ENCODE data around the gene TMEM40. TPM values are rescaled to one million over a fixed set of nuclear protein-coding genes. Genes with fewer than 3 reads are reported as not detected.

Gene TMEM40
- polyA plus RNA-seq, 1 of the 3 experiments (the other 2 are of a cell fraction): 0.05 TPM

DNA sequence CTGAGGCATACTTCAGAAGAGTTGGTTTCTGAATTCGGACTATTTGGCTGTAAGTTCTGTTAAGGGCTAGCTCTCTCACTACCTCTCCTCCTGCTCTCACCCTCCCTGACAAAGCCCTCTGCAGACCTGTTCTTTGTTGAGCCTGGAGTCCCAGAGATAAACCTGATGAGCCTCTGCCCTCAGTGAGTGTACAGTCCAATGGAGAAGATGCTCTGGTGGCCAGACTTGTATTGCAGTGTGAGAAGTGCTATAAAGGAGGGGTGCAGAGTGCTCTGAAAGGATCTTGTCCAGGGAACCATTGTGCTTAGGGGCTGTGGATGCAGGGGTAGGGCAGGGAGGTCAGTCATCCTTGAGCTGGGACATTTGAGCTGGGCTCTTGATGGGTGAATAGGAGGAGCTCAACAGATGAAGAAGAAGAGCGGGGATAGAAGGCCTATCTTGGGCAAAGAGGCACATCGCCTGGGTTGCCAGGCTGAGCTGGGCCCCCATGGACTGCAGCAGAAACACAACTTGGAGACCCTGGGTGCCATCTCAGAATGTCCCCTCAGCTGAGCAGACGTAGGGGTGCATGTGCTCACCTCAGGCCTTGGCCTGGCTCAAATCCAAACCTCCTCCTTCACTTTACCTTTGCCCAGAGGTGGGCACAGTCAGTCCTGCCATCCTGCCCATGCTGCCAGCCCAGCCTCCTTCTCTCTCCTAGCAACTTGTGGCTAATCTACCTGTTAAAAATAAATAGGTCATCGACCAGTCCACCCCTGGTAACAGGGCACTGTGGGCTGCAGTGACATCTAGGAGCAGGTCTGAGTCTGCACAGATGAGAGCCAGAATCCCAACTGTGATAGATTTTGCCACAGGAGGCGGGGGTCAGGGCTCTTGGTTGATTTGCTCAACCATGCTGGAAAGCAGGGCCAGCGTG lies 40.7 kb upstream of the TMEM40 start:
- CTCF ChIA-PET: interaction anchor here (1.2 to 2.2 kb wide), 5 partner anchors 11 to 93 kb away, joined by 3 to 11 read pairs (median 4); no protein-coding TSS in a partner anchor
- no peak overlapping the region for H3K9ac ChIP-seq
- no peaks in the 10 kb centered on the region for H4K20me1 ChIP-seq (ENCODE audit: insufficient read depth)
- H3K79me2 ChIP-seq (ENCODE audit: insufficient read depth): no peaks in the 10 kb centered on the region
- WGBS (ENCODE audit: low lambda C conversion rate): 97% methylated on average over 3 of the region's 7 CpGs
- H2AFZ ChIP-seq (ENCODE audit: low read depth): no peak overlapping the region
- H3K27ac ChIP-seq (ENCODE audit: low read depth in 2 of 2, low read length in 1 of 2): no peak overlapping the region
- H3K4me3 ChIP-seq (ENCODE audit: low read depth in 2 of 2, low read length in 1 of 2): no peak overlapping the region
- H3K4me1 ChIP-seq (ENCODE audit: control insufficient read depth in 1 of 2, insufficient read depth in 2 of 2, low read depth in 1 of 2, low read length in 1 of 2): peaks cover 0 to 5% of the 10 kb centered on the region in 2 experiments; a peak in 2 of 4 replicates
- POLR2A ChIA-PET: no interaction called here
- no peak overlapping the region for H3K4me2 ChIP-seq
- no peaks in the 10 kb centered on the region for H3K36me3 ChIP-seq (replicated peaks in 1 of 2; ENCODE audit: control insufficient read depth in 1 of 2, insufficient read depth in 2 of 2, low read length in 1 of 2)
- peaks cover 3% of the 10 kb centered on the region for H3F3A ChIP-seq (replicated peaks; ENCODE audit: insufficient read depth)
- no peak for DNase-seq
- H3K9me2 ChIP-seq: no peaks in the 10 kb centered on the region
- H3K9me3 ChIP-seq: no peaks in the 10 kb centered on the region
- H3K27me3 ChIP-seq (ENCODE audit: insufficient read depth): no peaks in the 10 kb centered on the region
- TF ChIP-seq RAD21 (IDR thresholded peaks at IDR 0.05; ENCODE audit: low read length): no peak
- TF ChIP-seq CHD2 (IDR thresholded peaks at IDR 0.05; ENCODE audit: low read length, partially characterized antibody): no peak
- TF ChIP-seq, protein P1, sequence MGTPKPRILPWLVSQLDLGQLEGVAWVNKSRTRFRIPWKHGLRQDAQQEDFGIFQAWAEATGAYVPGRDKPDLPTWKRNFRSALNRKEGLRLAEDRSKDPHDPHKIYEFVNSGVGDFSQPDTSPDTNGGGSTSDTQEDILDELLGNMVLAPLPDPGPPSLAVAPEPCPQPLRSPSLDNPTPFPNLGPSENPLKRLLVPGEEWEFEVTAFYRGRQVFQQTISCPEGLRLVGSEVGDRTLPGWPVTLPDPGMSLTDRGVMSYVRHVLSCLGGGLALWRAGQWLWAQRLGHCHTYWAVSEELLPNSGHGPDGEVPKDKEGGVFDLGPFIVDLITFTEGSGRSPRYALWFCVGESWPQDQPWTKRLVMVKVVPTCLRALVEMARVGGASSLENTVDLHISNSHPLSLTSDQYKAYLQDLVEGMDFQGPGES (IDR thresholded peaks at IDR 0.05; ENCODE audit: low read depth, low read length): no peak
- TF ChIP-seq YY1 (IDR thresholded peaks at IDR 0.05; ENCODE audit: low read depth): no peak

DNA sequence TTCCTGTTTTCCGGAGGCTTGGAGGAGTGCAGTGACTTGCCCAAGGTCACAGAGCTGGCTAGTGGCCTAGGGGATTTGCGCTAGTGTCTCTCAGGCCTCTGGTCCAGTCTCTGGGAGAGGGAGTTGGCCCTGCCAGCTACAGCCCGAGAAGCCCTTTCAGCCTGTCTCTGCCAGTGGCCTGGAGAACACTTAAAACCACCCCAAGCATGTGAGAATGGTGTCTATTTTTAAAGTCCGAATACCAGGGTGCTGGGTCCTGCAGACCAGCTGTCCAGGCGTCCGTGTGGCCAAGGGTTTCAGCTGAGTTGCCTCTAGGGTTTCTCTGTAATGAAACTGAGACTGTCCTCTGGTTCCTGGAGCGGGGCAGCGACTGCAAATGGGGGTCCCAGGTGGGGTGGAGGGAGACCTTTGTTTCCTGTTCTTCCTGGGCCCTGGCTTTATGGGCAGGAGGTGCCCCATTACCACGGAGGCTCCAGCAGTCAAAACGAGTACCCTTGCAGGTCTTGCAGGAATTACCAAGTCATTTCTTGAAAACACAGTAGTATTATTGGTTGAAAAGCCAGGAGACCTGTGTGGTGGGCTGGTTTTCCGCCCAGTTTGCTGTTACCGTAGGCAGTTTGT lies 39.6 kb upstream of the TMEM40 start:
- DNase-seq: no peak
- Histone ChIP-seq H3K9me3 (no peaks in the 10 kb centered on the region), H3K27me3 (ENCODE audit: insufficient read depth) (no peaks in the 10 kb centered on the region), H3K4me1 (ENCODE audit: control insufficient read depth in 1 of 2, insufficient read depth in 2 of 2, low read depth in 1 of 2, low read length in 1 of 2) (peaks cover 0 to 5% of the 10 kb centered on the region in 2 experiments; a peak in 2 of 4 replicates), H3F3A (replicated peaks; ENCODE audit: insufficient read depth) (peaks cover 3% of the 10 kb centered on the region), H3K36me3 (replicated peaks in 1 of 2; ENCODE audit: control insufficient read depth in 1 of 2, insufficient read depth in 2 of 2, low read length in 1 of 2) (no peaks in the 10 kb centered on the region), H2AFZ (ENCODE audit: low read depth) (no peak overlapping the region), H3K4me3 (ENCODE audit: low read depth in 2 of 2, low read length in 1 of 2) (no peak overlapping the region), H3K4me2 (no peak overlapping the region), H3K79me2 (ENCODE audit: insufficient read depth) (no peaks in the 10 kb centered on the region), H4K20me1 (ENCODE audit: insufficient read depth) (no peaks in the 10 kb centered on the region), H3K27ac (ENCODE audit: low read depth in 2 of 2, low read length in 1 of 2) (no peak overlapping the region), H3K9ac (no peak overlapping the region), H3K9me2 (no peaks in the 10 kb centered on the region)
- 76% methylated on average over 7 of the region's 12 CpGs for WGBS (ENCODE audit: low lambda C conversion rate)
- POLR2A ChIA-PET: interaction anchor here (1.0 kb wide), 1 partner anchor 12 kb away, joined by 3 read pairs; no protein-coding TSS in a partner anchor
- CTCF ChIA-PET: interaction anchor here (1.3 to 2.2 kb wide), 4 partner anchors 12 to 78 kb away, joined by 3 to 11 read pairs (median 4); no protein-coding TSS in a partner anchor
- no peak for TF ChIP-seq FOXM1 (IDR thresholded peaks at IDR 0.05; ENCODE audit: low read depth)
- TF ChIP-seq TEAD4 (IDR thresholded peaks at IDR 0.05; ENCODE audit: borderline replicate concordance, insufficient read depth): no peak
- no peak for TF ChIP-seq SIN3A (IDR thresholded peaks at IDR 0.05; ENCODE audit: borderline replicate concordance, low read depth, low read length)
- TF ChIP-seq NRF1 (IDR thresholded peaks at IDR 0.05; ENCODE audit: low read depth, low read length): no peak
- TF ChIP-seq, protein P2, sequence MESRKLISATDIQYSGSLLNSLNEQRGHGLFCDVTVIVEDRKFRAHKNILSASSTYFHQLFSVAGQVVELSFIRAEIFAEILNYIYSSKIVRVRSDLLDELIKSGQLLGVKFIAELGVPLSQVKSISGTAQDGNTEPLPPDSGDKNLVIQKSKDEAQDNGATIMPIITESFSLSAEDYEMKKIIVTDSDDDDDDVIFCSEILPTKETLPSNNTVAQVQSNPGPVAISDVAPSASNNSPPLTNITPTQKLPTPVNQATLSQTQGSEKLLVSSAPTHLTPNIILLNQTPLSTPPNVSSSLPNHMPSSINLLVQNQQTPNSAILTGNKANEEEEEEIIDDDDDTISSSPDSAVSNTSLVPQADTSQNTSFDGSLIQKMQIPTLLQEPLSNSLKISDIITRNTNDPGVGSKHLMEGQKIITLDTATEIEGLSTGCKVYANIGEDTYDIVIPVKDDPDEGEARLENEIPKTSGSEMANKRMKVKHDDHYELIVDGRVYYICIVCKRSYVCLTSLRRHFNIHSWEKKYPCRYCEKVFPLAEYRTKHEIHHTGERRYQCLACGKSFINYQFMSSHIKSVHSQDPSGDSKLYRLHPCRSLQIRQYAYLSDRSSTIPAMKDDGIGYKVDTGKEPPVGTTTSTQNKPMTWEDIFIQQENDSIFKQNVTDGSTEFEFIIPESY (IDR thresholded peaks at IDR 0.05; ENCODE audit: borderline replicate concordance, low read depth): no peak
- TF ChIP-seq, protein P3, sequence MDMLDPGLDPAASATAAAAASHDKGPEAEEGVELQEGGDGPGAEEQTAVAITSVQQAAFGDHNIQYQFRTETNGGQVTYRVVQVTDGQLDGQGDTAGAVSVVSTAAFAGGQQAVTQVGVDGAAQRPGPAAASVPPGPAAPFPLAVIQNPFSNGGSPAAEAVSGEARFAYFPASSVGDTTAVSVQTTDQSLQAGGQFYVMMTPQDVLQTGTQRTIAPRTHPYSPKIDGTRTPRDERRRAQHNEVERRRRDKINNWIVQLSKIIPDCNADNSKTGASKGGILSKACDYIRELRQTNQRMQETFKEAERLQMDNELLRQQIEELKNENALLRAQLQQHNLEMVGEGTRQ (IDR thresholded peaks at IDR 0.05; ENCODE audit: borderline replicate concordance, low read depth, low read length): no peak
- no peak for TF ChIP-seq TCF12 (IDR thresholded peaks at IDR 0.05)
- TF ChIP-seq, protein P4, sequence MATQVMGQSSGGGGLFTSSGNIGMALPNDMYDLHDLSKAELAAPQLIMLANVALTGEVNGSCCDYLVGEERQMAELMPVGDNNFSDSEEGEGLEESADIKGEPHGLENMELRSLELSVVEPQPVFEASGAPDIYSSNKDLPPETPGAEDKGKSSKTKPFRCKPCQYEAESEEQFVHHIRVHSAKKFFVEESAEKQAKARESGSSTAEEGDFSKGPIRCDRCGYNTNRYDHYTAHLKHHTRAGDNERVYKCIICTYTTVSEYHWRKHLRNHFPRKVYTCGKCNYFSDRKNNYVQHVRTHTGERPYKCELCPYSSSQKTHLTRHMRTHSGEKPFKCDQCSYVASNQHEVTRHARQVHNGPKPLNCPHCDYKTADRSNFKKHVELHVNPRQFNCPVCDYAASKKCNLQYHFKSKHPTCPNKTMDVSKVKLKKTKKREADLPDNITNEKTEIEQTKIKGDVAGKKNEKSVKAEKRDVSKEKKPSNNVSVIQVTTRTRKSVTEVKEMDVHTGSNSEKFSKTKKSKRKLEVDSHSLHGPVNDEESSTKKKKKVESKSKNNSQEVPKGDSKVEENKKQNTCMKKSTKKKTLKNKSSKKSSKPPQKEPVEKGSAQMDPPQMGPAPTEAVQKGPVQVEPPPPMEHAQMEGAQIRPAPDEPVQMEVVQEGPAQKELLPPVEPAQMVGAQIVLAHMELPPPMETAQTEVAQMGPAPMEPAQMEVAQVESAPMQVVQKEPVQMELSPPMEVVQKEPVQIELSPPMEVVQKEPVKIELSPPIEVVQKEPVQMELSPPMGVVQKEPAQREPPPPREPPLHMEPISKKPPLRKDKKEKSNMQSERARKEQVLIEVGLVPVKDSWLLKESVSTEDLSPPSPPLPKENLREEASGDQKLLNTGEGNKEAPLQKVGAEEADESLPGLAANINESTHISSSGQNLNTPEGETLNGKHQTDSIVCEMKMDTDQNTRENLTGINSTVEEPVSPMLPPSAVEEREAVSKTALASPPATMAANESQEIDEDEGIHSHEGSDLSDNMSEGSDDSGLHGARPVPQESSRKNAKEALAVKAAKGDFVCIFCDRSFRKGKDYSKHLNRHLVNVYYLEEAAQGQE (IDR thresholded peaks at IDR 0.05; ENCODE audit: low read depth, low read length): no peak
- no peak for TF ChIP-seq EP300 (IDR thresholded peaks at IDR 0.05; ENCODE audit: borderline replicate concordance in 1 of 2, low read depth in 1 of 2, low read length in 1 of 2)
- TF ChIP-seq MXI1 (IDR thresholded peaks at IDR 0.05; ENCODE audit: low read depth, low read length): no peak

All from SK-N-SH (cell line).